Keratinocyte (primary cell): Measurements from ENCODE around the gene ZC3H6.

Experiments used
- CTCF ChIP-seq, 3 experiments: IDR thresholded peaks in 1 of 3; conservative IDR thresholded peaks in 1 of 3; optimal IDR thresholded peaks in 1 of 3; 2 replicates in 2 of 3; 3 replicates in 1 of 3; pipeline versions ENCODE3 to v1.5.1; 2011; ENCODE audit warnings: low read length in 3 of 3, mild to moderate bottlenecking in 3 of 3, moderate library complexity in 2 of 3, control low read depth in 1 of 3, inconsistent platforms in 1 of 3; ENCODE audit not compliant: insufficient read depth in 2 of 3; ENCODE audit errors: extremely low read depth in 1 of 3
- EZH2 ChIP-seq: IDR thresholded peaks from one replicate; pipeline ENCODE4 v1.6.1; 2012; ENCODE audit warnings: inconsistent platforms, mild to moderate bottlenecking, low read length, moderate library complexity

GRCh38 chr2:112254466-112255240 lies 20.7 kb upstream of the ZC3H6 start, which contains the start of gene ZC3H8:
- TF ChIP-seq CTCF (optimal IDR thresholded peaks at IDR 0.05 in 1 of 3, IDR thresholded peaks at IDR 0.05 in 1 of 3, conservative IDR thresholded peaks at IDR 0.05 in 1 of 3; ENCODE audit: extremely low read depth in 1 of 3, insufficient read depth in 2 of 3, low read length in 3 of 3) (no peak), EZH2 (no peak)
